ENCODE data around the gene ARL9.

GRCh38 chr4:56512166-56512565 lies 6.6 kb downstream of the ARL9 start:
- TF ChIP-seq CTCF (IDR thresholded peaks at IDR 0.05), result no peak
- TF ChIP-seq POLR2A (IDR thresholded peaks at IDR 0.05), result no peak

Data from esophagus squamous epithelium (tissue), 4 donors.